ENCODE data around the gene CA5A.

CA5A gene

DNA sequence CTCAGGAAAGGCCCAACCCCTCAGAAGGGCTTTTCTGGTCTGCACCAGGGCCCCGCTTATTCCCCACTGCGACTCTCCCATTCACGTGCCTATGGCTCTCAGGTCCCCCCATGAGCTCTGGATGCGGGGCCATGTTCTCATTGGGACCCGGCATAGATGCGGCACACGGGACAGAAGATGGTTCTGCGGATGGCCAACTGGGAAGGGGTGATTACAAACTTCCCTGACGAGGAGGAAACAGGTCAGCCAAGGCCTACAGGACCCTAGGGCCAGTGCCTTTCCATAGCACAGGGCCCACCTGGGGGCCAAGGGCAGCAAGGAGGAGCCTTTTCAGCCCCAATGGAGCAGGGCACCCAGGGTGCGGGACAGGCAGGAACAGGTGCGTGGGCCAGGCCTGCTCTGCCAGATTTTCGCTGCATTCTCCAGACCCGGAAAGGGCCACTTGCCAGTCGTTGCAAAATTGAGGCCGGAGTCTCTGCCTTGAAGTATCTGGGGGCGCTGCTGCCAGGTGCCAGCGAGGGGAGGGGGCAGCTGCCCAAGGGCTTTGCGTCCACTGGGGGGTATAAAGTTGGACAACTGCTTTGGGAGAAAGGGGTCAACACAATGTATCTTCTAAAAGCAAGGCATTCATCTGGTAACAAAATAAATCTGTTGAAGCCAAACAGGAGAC is 87.5 kb downstream of the CA5A start:
- no peak for DNase-seq (ENCODE audit: low spot score)

DNA sequence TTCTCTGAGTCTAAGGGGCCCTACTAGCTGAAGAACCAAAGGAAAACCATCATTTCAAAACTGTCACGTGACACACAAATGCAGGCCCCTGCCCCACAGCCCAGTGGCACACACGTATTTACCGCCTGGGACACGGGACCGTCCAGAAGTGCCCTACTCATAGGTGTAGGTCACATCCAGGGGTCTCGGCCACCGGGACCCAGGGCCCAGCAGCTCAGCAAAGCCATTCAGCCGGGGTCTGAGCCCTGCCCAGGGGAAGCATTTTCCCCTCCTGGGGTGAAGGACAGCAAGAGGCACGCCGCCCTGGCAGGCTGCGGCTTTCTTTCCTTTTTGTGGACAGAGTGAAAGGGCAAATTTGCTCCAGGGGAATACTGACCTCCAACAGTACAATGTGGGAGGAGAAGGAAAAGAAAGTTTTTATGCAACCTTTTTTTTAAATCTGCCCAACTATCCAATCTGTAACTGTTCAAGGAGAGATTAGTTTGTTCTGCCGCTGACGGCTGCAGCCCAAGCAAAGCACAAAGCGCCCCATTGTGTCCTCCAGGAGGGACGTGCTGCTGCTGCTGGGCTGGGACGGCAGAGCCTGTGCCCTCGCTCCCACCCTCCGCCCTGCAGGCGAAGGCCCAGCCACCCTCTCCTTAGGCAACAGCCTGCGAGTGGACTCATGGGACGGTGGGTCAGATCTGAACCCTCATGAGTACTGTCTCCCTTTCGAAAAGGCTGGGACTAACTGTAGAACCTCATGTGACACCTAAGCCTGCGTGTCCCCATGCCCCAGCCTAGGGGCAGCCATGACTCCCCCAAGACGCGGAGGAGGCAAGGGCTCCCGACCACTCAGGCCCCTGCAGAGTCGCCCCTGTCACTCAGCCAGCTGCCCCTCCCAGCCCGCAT is 88.3 kb downstream of the CA5A start:
- DNase-seq (ENCODE audit: low spot score), result no peak

DNA sequence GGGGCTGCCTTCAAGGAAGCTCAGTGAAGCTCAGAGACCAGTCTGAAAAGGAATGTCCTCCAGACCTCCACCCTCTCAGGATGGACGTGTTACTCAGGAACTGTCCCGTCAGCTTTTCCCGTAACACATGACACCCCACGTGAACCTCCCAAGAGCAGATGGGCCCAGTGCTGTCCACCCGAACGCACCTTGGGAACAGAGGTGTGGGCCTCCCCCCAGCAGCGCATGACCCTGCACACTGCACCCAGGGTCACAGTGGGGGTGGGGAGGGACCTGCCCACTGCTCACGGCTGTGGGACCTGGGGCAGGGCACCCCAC is 88.9 kb downstream of the CA5A start:
- DNase-seq (ENCODE audit: low spot score), result no peak

DNA sequence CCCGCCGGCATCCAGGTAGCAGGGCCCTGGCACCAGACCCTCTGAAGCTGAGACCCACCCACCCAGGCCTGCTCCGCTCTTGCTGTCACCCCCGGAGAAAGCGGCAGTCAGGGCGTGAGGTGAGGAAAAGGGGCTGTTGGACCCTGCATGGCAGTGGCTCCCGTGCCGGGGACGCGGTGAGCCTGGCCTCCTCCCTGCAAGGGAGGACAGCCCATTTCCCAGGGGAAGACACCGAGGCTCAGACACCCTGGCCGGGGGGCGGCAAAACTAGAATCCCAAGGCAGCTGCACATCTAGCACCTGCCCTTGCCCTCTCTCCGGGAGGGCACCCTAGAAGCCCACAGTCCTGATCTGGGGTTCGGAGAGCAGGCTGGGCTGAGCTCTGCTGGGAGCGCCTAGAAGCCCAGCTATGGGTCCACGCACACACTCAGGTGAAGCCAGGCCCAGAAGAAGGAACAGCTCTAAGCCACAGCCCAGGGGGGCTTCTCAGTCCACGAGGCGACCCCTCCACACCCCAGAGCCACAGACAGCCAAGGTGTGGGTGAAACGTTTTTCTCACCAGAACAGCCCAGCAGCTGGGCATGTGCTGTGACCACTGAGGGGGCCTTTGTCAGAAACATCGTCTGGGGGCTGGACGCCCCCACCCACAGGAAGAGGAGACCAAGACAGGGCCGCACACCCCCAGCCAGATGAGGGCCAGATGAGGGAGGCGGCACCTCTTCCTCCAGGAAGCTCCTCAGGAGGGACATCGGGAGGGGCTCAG is 89.4 kb downstream of the CA5A start:
- no peak for DNase-seq (ENCODE audit: low spot score)

DNA sequence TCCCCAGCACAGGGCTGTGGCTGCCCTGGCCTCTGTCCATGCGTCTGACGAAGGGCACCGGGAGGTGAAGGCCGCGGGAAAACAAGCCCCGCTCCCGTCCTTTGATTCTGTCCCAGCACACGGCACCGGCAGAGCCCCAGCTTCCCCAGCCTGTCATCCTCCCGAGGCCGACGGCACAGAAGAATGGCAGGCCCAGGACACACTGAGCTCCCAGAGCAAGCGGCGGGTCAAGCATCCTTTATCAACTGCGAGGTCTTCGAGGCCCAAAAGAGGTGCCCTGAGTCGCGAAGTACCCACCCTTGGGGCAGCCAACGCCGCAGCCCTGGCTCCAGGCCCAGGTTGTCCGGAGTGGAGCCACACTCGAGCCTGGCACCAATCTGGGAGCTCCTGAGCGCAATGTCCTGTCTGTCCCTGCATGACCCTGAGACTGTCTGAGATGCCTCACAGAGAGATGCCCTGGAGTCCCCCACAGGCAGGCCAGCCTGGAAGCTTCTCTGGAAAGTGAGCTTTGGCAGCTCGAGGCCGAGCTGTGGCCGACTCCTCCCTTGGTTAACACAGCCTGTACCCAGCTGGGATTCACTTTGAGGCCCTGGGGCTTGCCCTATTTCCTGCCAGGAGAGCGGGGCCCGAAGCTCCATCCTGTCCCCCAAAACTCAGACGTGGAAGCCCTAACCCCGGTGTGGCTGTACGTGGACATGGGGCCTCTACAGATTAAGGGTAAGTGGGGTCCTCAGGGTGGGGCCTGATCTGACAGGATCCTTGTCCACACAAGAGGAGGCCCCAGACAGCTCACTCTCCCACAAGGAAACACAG is 90.3 kb downstream of the CA5A start:
- DNase-seq (ENCODE audit: low spot score), result no peak

DNA sequence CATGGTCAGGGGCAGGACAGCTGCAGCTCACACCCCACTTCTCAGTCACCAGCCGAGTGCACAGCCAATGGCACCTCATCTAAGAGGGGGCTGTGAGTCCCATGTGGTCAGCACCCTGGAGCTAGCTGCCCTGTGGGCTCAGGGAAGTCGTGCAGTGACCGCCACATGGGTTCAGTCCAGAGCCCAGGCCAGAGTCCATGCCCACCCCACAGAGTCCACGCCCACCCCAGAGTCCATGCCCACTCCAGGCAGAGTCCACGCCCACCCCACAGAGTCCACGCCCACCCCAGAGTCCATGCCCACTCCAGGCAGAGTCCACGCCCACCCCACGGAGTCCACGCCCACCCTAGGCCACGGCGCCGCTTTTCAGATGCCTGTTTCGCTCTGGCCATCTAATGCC is 91.1 kb downstream of the CA5A start:
- DNase-seq (ENCODE audit: low spot score), result peak; percentile 78

DNA sequence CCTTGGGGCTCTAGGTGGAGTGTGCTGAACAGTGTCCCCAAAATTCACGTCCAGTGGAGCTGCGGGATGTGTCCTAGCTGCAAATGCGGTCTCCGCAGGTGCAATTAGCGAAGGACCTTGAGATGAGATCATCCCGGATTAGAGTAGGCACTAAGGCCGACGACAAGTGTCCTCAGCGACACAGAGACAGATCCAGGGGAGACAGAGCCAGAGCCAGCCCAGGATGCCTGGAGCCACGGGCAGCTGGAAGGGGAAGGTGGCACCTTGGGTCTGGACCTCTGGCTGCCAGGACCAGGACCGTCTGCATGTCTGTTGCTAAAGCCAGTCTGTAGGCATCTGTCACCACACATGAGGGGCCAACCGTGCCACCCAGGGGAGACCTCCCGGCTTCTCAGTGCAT is 91.5 kb downstream of the CA5A start:
- no peak for DNase-seq (ENCODE audit: low spot score)

DNA sequence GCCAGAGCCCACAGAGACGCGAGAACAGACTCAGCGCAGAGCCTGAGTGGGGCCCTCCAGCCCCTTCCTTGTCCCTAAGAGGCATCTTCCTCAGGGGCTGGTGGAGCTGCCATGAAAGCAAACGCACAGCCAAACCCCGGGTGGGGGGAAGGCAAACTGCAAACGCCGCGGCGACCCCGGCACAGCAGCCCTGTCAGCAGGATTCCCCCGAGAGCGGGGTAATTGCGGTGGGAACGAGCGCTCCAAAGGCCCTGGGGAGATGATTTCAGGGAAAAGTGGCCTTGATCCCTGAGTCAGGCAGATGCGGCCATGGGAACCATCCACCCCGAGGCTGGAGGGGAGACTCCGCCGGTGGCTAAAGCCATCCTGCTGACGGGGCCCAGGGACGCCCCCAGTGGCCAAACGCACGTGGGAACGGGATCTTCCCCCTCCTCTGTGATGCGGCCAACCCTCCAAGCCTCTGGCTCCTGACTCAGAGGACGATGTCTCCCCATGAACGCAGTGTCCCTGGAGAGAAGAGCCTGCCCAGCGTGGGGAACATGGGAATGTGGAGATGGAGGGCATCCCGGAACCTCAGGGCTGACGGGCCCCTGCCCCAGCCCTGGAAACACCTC is 92.1 kb downstream of the CA5A start:
- no peak for DNase-seq (ENCODE audit: low spot score)

DNA sequence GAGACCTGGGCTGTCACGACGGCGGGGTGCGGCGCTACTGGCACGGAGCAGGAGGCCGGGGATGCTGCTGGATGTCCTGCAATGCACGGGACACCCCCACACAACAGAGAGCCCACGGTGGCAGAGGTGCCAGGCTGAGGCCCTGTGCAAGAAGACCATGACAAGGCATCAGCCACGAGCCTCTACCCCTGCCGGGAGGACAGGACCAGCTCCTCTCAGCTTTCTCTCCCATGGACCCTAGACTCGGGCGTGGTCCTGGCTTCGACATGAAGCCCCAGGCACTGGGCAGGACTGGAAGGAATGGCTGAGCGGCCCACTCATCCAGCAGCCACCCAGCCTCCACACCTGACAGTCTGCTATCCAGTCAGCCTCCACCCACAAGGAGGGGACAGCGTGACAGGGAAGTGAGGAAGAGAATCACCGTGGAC is 92.6 kb downstream of the CA5A start:
- no peak for DNase-seq (ENCODE audit: low spot score)

DNA sequence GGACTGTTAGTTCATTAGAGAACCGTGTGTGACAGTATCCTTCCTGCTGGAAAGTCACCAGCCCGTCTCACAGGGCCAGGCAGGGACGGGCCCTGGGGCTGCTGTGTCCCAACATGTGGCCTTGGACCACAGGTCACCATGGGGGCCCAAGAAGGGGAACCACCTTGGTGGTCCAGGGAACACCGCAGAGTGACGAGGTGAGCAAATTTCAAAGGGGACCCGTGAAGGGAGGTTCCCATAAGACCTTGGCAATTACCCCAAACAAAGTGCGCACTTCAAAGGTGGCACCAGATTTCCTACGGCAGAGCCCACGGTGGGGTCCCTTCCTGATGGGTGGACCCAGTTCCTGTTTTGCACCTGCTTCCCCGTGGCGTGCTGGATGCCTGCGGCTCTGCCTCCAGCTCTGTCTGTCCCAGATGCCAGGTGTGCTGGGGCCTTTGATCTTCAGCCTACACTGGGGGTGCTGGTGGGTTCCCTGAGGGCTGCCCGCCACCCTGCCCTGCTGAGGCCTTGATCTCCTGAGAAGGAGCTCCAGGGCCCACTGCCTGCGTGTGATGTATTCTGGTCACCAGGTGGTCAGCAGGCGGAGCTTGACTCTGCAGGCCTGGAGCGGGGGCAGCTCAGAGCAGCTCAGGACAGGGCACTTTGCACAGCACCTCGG is 94.0 kb downstream of the CA5A start:
- no peak for DNase-seq (ENCODE audit: low spot score)

DNA sequence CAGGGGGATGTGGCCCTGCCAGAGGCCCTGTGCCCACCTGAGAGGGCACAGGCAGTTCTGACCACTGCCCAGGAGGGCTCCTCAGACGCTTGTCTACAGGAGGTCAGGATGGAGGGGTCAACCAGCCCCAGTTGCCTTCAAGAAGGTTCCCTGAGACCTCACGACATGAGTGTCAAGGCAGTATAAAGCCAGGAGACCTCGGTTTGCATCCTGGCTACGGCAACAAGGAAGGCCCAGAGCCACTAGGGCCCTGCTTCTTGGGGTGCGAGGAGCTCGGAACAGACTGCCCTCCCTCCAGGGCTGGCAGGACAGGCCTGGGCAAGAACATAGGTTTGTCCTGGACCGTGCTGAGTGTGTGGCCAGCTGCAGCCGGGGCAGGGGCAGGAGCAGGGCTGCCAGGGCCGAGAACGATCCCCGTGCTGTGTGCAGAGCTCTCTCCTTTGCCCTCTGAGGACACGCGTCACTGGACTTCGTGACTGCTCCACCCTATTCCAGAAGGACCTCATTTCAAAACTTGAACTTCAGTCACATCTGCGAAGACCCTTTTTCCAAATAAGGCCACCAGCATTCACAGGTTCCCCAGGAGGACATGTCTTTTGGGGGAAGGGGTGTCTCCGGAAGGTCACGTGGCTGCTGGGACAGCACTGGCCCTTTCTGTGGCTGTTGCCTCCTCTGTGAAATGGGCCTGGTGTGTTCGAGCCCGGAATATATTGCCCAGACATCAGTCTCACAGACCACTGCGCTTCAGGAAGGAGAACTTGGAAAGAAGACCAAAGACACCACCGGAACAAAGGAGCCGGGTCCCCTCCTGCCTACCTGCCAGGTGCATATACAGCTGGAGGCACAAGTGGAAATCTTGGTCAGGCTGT is 94.8 kb downstream of the CA5A start:
- DNase-seq (ENCODE audit: low spot score), result no peak

DNA sequence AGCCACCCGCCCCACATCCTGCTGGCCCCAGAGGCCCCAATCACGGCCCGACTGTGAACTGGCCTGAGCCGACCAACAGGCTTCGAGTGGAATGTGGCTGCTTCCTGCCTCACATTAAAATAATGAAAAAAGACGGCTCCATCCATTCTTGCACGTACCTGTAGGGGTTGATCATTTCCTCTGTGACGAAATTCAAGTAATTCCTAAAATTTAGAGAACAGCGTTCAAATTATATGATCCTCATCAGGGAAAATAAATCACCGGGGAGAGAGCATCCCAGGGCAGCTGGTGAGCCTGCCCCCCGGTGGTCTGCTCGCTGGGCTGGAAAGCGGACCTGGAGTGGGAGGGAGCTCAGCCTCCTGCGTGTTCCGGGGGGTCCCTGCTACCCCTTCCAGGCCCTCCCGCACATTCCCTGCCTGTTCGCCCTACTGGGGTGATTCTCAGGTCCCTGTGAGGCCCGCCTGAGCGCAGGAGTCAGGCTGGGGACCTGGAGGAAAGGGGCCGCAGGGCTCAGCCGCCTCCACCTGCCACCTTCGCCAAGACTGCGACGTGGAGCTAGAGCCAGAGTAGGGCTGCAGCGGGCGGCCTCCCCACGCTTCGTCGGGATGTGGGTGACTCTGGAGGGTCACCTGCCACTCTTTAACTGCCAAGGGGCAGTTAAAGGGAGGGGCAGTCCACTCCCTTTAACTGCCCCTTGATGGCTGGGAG is 95.9 kb downstream of the CA5A start:
- DNase-seq (ENCODE audit: low spot score), result no peak

DNA sequence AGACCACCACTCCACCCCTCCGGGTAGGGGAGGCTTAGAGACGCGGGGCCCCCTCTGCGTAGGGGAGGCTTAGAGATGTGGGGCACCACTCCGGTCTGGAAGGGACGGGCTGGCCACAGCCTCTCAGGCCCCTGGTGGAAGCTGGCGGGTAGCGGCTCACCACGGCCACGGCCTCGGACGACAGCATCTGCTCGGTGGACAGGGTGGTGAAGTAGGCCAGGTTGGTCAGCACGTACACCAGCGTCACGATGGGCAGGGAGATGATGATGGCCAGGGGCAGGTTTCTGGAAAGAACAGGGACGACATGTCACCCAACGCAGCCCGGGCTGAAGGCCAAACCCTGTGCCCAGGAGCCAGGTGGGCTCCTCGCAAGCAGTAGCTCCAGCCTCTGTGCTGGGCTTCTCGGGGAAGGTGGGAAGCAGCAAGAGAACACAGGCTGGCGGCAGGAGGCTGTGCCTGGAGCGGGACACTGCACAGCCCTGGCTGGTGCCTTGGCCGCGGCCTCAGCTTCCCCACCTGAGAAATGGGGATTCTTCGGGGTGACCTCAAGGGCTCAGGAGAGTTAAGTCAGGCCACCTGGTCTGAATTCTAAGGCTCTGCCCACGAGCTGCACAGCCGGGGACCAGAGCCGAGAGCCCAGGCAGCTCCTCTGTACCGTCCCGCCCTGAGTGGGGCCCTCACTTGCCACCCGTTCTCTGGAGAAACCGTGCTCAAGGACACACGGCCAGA is 96.6 kb downstream of the CA5A start:
- DNase-seq (ENCODE audit: low spot score), result no peak

DNA sequence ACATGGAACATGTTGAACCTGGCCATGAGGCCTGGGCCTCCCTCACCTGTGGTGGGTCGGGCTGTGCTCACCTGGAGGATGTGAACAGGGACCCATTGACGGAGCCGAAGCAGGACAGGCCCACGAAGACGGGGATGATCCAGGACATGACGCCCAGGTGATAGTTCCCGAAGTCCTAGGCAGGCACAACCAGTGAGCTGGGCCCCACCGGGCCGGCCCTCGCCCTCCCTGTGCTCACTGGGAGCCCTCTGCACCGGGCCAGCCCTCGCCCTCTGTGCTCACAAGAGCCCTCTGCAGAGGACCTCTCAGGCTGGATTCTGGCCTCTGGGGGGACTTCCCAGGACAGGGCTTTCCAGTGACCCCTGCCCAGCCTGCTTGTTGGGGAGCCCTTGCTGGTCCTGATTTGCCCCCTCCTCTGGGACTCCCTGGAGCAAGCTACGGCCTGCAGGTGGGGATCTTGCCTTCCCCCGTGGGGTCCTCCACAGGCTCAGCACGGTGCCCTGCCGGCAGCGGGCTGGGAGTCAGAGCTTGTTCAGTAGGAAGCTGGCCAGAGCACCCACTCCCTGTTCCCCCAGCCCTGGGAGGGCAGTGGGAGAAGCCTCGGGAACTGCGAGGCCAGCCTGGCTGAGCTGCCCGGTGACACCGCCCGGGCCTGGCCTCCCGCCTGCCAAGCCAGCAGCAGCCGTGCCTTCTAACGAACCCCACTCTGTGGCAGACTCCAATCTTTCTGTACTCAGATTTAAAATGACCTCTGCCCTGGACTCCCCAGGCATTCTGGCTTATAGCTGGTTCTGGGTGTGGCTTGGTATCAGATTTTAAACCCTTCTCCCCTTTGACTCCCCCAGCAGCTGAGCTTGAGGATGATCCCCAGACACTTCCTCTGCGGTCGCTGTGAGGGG is 97.4 kb downstream of the CA5A start:
- no peak for DNase-seq (ENCODE audit: low spot score)

Measured in hematopoietic multipotent progenitor cell treated with erythropoietin and hydrocortisone succinate and interleukin-3 and kit ligand, for 15 days (in vitro differentiated cells).